Right lobe of liver (tissue), 4 donors: ENCODE data around the gene WWC2.

Experiments used
- CTCF ChIP-seq, 4 donors: fragments of 200-600 bp in 3 of 4; fragments of 450-650 bp in 1 of 4; IDR thresholded peaks; one replicate each; pipeline versions ENCODE4 v1.5.1 to v1.8.0; 2016 to 2022; ENCODE audit warnings: antibody characterized with exemption in 4 of 4, mild to moderate bottlenecking in 2 of 4
- POLR2A ChIP-seq: fragments of 450-650 bp; IDR thresholded peaks from one replicate; pipeline ENCODE4 v1.6.1; 2017; ENCODE audit warnings: antibody characterized with exemption, mild to moderate bottlenecking
- donor health status: DM: no; HTN: no; CAD: no.
- donor health status: DM: no; HTN: no; CAD: no.
- donor health status: DM: no; HTN: yes; CAD: no.

- TF ChIP-seq CTCF (IDR thresholded peaks at IDR 0.05), result no peak
- no peak for TF ChIP-seq POLR2A
Observed at GRCh38 chr4:183297675-183298074, 198.6 kb downstream of the WWC2 start.
